Amniotic stem cell (primary cell): ENCODE results near the gene CPAMD8.

Experiments
- DNase-seq: peaks from one replicate; lab custom pipeline; 2025; lab: John Stamatoyannopoulos, UW

CPAMD8 gene

GRCh38 chr19:16872728-16873127 lies 153.9 kb downstream of the CPAMD8 start:
- no peak for DNase-seq

GRCh38 chr19:16871871-16872270 lies 154.7 kb downstream of the CPAMD8 start:
- DNase-seq = no peak

GRCh38 chr19:16869331-16869972 lies 157.2 kb downstream of the CPAMD8 start:
- no peak for DNase-seq

- DNase-seq = no peak
Observed at GRCh38 chr19:16868423-16869130, 158.0 kb downstream of the CPAMD8 start.

- DNase-seq = no peak
Observed at GRCh38 chr19:16867211-16867610, 159.4 kb downstream of the CPAMD8 start.

GRCh38 chr19:16862826-16863415 lies 163.7 kb downstream of the CPAMD8 start:
- DNase-seq = no peak

- DNase-seq = no peak
Observed at GRCh38 chr19:16861834-16862233, 164.8 kb downstream of the CPAMD8 start.

GRCh38 chr19:16861011-16861410 lies 165.6 kb downstream of the CPAMD8 start:
- DNase-seq = no peak

- DNase-seq = no peak
Observed at GRCh38 chr19:16860118-16860517, 166.5 kb downstream of the CPAMD8 start.

GRCh38 chr19:16859626-16860025 lies 167.0 kb downstream of the CPAMD8 start:
- DNase-seq = no peak

- no peak for DNase-seq
Observed at GRCh38 chr19:16856091-16856490, 170.5 kb downstream of the CPAMD8 start.

GRCh38 chr19:16853066-16853465 lies 173.5 kb downstream of the CPAMD8 start:
- DNase-seq = no peak

GRCh38 chr19:16851031-16851712 lies 175.4 kb downstream of the CPAMD8 start:
- DNase-seq = no peak

- DNase-seq = no peak
Observed at GRCh38 chr19:16850133-16850532, 176.5 kb downstream of the CPAMD8 start.

- DNase-seq = no peak
Observed at GRCh38 chr19:16849168-16849567, 177.4 kb downstream of the CPAMD8 start.

- no peak for DNase-seq
Observed at GRCh38 chr19:16847430-16847829, 179.2 kb downstream of the CPAMD8 start.

GRCh38 chr19:16846901-16847300 lies 179.7 kb downstream of the CPAMD8 start:
- no peak for DNase-seq
